NCI-H2171 treated with DMSO at 0.1 percent for 48 hours (cell line): ENCODE results near the gene ATP5ME.
A peak's percentile ranks its signal among the peaks of the same experiment; 100 is the strongest.
"Not testable (repeated sequence)": the region's sequence is repeated elsewhere in the genome, so short reads cannot be mapped to it uniquely, and the experiment has no call there.

Source experiments
- DNase-seq: peaks from one replicate; lab custom pipeline; 2025; lab: John Stamatoyannopoulos, UW

Gene ATP5ME

DNA sequence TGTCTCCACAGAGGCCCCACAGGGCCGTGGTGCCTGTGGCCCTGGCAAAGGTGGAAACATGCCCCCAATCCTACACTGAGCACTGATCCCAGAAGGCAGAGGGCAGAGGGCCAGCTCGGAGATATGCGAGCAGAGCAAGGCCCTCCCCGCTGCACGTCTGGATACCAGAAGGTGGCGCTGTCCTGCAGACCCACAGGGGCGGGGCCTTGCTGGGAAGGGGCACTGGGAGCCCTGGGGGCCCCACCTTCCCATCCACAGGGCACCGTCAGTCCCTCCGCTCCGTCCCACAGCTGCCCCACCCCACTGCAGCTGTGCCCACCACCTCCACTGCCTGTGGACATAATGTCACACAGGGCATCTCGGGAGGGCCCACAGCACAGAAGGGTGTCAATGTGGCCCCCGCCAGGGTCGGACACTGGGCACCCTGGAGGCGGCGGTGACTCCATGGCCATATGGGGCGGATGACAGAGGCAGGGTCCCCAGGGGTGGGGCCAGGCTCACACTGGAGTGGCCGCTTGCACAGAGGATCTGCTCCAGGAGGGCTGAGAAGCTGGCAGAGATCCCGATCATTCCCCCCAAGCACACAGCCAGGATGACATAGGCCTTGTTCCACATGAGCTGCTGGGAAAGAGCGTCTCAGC lies 10.0 kb upstream of the ATP5ME start:
- DNase-seq, result peak; percentile 44

DNA sequence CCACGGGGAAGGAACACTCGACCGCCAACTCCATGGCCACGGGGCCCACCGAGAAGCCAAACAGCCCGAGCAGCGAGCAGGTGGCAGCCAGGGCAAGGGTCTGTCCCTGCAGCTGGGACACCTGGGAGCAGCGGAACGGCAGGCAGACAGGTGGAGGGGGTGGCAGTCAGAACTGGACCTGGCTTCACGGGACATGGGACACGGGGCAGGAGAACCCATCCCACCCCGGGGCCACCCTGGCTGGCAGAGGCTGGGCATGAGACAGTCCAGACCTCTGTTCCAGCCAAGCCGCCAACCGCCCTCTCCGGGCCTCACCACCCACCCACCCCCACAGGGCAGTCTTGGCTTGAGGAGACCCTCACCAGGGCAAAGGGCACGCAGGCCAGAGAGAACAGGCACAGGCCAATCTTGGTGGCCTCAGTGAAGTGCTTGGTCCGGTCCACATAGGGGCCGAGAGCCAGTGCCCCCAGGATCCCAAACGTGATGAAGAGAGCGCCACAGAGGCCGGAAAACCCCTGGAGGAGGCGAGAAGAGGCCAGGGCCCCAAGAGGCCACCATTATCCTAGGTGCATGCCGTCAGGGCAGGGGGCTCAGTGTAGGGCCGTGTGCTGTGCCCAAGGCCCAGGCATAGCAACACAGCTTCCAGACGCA lies 9.3 kb upstream of the ATP5ME start:
- DNase-seq, result no peak

DNA sequence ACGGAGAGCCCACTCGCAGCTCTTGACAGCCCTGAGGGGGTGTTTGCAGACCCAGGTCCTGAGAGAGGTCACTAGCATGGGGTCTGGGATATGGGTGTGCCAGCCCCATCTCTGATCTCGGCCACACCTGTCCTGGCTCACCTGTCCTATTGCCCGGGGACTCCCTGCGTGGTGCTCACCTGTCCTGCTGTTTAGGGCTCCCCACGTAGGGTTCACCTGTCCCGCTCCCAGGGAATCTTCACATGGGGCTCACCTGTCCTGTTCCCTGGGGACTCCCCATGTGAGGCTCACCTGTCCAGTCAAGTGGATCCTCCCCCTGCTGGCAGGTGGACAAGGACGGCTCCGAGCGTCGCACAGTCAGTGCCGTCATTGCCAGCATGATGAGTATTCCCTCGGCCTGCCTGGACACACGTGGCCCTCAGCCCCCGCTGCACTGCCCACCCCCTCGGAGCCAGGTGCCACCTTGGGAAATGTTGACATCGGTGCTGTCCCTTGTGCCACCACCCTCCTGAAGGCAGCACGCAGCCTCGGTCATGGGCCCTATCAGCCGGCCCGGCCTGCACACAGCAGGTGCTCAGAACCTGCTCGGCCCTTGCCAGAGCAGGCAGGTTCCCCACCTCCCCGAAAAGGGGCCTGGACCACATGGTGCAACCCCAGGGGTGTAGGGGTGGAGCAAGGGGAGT lies 8.6 kb upstream of the ATP5ME start:
- DNase-seq, result no peak

DNA sequence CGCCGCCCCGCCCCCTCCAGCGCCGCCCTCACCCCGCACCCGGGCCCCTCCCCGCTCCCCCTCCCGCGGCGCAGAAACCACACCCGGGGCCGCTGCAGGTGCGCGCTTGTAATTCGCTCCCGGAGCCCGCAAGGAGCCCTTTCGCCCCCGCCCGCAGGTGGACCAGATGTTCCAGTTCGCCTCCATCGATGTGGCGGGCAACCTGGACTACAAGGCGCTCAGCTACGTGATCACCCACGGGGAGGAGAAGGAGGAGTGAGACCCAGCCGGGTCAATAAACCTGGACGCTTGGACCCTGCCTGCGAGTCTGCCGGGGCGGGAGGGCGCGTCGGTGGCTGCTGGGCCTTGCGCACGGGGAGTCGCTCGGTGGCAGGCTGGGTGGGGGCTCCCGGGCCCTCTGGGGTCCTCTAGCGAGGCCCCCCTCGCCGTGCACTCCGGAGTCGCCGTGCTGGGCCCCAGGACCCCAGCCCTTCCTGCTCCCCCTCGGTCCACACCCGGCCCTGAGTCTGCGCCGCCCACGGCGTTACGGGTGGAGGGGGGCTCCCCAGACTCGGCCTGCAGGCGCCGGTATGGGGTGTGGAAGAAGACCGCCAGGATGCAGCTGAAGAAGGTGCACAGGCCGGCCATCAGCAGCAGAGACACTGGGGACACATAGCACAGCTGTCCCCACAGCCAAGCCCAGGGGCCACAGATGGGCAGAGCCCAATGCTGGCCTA lies 7.8 kb upstream of the ATP5ME start:
- DNase-seq, result no peak

DNA sequence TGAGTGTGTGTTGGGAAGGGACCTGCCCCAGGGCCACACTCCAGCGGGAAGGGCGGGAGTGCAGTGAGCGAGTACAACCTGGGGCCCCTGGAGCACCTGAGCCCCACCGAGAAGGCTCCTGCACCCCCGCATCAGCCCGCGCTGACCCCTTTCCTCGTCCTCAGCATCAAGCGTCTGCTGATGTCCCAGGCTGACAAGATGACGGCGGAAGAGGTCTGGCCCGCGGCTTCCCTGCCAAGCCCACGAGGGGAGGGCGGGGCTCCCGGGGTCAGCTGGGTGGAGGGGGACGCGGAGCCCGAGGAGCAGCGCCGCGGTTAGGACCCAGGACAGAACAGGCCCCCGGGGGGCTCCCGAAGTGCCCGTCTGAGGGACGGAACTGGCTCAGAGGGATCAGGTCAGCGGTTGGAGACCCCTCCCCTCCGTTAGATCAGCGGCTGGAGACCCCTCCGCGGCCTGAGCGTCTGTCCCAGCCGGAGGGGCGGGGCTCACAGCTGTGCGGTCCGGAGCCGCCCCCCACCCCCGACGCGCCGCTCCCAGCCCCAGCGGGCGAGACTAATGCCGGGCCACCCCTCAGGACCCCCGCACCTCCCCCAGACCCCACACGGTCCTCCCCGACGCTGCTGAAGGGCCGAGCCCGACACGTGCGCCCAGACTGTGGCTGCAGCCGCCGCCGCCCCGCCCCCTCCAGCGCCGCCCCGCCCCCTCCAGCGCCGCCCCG lies 7.0 kb upstream of the ATP5ME start:
- DNase-seq, result no peak

DNA sequence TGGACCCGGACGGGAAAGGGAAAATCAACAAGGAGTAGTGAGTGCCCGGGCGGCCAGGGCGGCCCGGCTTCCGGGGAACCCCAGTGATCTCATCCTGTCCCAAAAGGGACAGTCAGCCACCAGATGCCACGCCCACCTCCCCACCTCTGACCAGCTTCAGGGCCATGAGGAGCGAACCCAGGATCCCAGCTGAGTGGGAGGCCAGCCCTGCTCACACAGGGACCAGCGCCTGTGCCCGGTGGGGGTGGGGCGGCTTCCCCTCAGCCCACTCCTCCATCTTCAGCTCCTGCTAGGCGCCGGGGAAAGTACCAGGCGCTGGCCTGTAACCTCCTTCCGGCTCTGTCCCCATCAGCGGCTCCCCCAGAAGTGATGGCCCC lies 6.5 kb upstream of the ATP5ME start:
- DNase-seq, result no peak

DNA sequence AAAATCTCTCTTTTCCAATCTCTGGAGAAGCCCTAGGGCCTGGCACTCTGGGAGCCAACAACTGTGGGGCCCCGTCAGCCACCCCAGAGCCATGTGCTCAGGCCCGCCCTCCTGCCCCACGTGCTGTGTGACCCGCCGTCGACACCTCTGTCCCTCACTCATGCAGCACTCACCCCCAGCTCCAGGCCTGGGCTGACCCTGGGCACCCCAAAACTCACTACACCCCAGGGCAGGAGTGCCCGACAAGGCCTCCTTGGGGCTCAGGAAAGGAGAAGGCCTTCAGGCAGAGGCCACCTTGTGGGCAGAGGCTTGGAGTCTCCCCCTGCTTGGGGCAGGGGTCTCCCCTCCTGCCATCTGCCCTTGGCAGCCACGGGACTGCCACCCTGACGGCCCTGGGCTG lies 6.0 kb upstream of the ATP5ME start:
- DNase-seq, result no peak

DNA sequence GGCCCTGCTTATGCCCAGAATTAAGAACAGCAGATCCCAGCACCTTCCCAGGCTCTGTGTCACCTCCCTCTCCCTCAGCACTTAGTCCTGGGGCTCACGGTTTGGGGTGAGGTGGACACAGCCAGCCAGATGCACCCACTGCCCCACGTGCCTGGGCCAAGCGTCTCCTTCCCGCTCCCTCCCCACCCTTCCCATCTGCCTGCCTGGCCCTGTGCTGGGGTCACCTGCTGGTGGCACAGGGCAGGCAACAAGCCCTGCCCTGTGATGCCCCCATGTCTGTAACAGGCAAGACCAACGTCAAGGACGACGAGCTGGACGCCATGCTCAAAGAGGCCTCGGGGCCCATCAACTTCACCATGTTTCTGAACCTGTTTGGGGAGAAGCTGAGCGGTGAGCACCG lies 5.6 kb upstream of the ATP5ME start:
- no peak for DNase-seq

DNA sequence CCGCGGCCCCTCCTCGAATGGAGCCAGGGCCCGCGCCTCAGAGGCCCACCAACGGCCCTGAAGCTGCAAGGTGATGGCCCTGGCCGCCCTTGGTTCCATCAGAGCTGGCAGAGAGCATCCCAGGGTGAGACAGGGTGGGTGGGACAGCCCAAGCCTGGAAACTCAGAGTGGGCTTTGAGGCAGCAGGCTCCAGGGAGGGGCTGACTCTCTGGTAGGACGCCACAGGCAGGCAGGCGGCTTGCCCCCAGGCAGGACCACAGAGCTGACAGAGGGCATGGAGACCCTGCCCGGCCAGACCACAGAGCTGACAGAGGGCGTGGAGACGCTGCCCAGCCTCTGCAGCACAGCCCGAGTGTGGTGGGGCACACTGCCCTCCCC lies 5.0 kb upstream of the ATP5ME start:
- no peak for DNase-seq

DNA sequence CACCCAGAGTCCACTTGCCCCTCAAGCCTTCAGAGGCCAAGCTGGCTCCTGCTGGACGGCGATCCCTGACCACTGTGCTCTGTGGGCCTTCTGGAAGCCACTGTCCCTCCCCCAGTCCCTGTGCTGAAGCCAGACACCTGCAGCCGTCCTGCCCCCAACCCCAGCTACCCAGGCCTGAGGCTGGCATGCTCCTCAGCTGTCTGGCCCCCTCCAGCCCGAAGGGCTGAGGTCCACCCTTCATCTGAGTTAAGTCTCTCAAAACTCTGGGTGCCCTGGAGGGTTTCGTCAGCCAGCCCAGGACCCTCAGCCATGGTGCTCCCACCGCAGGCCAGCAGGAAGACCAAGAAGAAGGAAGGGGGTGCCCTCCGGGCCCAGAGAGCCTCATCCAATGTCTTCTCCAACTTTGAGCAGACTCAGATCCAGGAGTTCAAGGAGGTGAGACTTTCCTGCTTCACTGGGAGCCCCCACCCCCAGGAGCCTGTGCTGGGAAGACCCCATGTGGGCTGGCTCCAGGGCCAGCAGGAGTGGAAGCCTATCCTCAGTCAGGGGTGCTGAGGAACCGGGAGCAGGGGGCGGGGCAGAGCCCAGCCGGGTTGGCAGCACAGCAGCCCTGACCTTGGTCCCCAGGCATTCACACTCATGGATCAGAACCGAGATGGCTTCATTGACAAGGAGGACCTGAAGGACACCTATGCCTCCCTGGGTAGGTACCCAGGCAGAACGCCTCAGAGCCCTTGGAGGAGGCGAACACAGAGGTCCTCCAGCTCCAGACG lies 4.4 kb upstream of the ATP5ME start:
- DNase-seq, result no peak

DNA sequence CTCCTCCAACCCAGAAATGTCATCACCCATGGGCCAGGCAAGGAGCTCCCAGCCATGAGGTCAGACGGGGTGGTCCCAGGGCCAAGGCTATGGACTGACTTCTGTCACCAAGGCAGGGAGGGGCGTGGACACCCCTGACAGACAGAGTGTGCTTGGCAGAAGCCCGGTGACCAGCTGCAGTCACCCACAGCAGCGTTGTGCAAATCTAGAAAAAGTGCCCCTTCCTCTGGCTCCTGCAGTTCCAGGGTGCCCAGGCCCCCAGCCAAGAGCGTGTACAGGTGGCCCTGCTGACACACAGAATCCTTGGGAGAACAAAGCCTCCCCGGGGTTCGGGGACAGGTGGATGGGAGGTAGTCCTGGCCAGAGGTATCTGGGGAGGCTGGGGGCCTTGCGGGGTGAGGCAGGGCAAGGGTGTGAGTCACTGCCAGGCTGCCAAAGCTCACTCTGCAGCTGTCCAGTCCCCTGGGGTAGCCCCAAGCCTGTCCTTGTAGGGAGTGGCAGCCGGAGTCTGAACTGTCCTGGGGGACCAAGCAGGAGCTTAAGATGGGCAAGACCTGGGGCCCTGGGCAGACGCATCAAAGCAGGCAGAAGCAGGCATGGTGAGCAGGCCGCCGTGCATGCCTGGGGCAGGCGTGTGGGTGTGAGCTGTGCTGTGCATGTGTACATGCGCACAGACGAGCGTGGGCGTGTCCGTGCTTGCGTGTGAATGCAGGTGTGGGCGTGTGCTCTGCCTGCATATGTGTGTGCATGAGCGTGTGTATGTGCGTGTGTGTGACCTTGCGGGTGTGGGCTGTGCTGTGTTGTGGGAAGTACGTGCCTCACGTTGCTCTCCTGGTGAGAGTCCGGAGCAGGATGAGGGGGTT lies 3.6 kb upstream of the ATP5ME start:
- no peak for DNase-seq

DNA sequence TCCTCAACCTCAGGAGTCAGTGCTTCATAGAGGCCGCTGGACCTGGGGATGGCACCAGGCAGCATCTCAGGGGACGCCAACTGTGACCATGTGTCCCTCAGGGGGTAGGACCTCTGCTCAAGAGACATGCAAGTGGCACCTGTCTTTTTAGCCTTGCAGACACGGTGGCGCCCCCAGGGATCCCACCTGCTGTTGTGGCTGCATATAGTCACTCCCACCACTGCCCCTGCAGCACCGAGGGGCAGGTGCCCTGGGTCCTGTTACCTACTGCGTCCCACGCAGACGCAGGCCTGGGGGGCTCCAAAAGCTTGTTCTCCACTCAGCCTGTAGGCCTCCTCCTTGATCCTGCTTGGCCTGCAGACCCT lies 2.8 kb upstream of the ATP5ME start:
- no peak for DNase-seq

DNA sequence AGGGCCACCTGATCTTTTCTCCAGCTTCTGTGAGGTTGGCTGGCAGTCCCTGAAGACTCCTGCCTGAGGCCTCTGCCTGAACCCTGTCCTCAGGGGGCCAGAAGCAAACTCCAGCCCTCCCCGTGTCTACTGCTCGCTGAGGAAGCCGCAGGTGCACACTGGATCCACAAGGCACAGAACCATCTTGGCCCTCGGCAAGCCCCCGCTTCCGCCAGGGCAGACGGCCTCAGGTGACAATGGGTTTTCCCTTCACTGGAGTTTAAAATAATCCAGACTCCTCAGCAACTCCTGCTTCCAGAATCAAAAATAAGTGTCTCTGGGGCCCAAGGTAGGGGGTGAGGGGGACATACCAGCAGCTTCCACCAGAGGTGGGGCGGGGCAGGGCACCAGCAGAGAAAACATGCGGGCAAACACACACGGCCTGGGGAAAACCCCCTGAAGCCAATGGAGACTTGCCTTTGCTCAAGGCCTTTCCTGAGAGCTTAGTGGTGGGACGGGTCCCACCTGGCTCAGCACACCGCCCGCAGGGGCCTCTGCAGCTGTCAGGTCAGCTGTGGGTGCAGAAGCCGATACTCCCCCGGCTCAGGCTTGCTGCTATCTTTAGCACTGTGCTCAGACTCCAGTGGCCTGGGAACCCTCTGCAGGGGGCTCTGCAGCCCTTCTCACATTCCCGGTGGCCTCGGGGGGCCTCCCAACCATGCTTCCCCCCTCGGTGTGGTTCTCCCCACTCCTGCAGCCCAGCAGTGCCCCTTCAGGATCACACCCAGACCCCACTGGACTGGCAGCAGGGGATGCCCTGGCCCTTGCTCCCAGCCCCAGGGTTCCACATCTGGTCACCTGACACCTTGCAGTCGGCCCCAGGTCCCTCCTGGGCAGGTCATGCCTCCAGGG lies 2.1 kb upstream of the ATP5ME start:
- DNase-seq, result no peak

DNA sequence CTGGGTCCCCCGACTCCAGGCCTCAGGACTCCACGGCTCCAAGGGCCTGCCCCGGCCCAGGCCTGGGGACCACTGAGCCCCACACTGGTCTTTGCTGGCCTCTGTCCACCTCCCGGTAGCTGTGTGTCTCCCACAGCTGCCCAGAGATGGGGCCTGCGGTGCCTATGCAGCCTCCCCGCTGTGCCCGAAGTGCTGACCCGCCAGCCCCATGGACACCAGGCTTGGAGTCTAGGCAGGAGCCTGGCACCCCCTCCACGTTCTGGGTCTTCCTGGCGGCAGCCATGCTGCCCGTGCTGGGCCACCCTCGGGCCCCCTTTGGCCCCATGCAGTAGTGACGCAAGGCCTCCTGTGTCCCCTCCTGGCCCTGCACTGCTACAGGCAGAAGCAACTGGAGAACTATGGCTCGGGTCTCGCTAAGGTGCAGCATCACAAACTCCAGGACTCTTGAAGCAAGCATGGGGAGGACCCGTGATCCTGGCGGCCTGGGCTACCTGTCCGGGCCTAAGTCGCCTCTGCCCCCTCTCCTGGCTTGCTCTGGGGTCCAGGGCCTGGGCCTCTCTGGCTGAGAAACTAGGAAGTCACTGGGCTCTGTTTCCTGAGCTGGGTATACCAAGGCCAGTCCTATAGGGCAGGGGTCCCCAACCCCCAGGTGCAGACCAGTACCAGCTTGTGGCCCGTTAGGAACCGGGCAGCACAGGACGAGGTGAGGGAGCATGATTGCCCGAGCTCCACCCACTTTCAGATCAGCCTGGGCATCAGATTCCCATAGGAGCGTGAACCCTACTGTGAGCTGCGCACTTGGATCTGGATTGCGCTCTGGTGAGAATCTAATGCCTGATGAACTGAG lies 1.2 kb upstream of the ATP5ME start:
- no peak for DNase-seq

DNA sequence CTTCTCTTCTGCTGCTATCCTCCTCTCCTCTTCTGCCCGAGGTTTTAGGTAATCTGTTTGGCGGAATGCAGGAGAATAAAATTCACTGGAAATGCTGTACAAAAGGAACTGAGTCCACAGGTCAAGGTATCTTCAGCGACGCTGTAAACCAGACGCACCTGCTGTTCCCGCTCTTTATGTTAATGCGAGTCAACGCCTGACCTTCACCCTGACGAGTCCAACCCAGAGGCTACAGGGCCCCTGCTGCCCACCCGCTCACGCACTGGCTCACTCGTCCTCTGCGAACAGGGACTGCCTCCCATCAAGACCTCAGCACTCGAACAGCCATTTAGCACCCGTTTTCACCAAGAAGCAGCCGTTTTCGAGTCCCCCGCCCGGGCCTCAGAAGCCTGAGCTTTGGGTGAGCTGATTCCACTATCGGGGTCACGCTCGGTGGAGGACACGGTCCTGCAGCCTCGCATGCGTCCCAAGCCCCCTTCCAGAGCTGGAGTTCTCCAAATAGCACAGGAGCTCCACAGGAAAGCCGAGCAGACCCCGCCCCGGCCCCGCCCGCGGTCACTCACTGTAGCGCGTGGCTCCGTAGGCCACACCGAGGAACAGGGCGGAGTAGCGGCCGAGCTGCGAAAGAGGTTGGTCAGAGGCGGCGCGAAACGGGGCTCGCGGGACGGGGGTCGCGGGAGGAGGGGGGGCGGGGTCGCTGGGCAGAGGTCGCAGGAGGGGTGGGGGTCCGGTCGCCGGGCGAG lies 556 bp downstream of the ATP5ME start:
- DNase-seq, result no peak

DNA sequence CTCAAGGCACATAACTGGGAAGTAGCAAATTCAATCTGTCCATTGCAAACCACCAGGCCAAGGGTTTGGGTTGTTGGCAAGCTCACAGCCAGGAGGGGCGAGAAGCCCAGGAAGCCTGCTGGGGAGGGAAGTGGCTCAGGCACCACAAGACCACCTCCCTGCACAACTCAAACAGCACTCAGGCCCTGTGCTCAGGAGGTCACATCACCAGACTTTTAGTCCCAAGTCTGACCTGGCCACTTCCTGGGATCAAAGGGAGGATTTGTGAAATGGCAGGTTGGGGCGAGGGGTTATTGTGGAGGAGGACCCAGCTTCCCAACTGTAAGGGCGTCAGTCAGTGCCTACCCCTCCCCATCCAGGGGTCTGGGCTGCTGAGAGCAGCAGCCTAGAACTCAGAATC lies 2.3 kb downstream of the ATP5ME start:
- DNase-seq, result no peak

DNA sequence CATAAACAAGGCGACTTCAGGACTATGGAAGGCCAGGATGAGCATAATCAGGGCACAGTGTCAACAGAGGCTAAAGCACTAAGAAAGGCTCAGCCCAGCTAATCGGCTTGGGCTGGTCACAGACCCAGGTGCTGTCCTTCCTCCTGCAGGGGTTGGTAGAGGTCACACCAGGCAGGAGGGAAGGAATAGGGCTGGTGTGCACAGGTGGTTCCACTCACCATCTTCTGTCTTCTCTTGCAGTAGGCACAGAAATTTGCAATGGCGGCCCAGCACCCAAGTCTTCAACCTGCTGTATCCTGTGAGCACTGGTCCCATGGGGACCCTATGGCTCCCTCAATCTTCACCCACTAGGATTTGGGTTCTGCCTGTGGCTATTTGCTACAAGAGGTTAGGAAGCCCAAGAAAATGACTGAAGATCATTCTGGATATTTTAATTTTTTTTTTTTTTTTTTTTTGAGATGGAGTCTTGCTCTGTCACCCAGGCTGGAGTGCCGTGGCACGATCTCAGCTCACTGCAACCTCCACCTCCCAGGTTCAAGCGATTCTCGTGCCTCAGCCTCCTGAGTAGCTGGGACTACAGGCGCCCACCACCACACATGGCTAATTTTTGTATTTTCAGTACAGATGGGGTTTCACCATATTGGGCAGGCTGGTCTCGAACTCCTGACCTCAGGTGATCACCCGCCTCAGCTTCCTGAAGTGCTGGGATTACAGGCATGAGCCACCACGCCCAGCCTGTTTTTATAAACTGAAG lies 4.1 kb downstream of the ATP5ME start:
- DNase-seq, result not testable (repeated sequence)
